GM18861 (cell line): ENCODE data around the gene MED15.
"Not testable (repeated sequence)": the region's sequence is repeated elsewhere in the genome, so short reads cannot be mapped to it uniquely, and the experiment has no call there.

Experiments
- ATAC-seq: cut with Tn5 transposase; IDR thresholded peaks from one replicate; pipeline ENCODE4 v1.9.1; 2021; ENCODE audit not compliant: unreplicated experiment

Gene MED15

DNA sequence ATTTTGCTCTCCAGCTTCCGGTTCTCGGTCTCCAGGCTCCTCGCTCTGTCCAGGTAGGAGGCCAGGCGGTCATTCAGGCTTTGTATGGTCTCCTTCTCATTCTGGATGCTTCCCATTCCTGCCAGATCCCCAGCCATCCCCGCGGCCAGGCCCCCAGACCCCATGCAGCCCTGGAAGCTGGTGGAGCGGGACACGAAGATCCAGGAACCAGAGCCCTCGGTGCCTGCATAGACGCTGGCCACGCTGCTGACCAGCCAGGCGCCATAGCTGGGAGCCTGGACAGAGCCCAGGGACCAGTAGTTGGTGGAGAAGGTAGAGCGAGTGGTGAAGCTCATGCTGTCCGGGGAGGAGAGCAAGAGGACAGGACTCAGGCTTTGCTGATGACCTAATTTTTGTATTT is 23.6 kb upstream of the MED15 start:
- no peak for ATAC-seq

DNA sequence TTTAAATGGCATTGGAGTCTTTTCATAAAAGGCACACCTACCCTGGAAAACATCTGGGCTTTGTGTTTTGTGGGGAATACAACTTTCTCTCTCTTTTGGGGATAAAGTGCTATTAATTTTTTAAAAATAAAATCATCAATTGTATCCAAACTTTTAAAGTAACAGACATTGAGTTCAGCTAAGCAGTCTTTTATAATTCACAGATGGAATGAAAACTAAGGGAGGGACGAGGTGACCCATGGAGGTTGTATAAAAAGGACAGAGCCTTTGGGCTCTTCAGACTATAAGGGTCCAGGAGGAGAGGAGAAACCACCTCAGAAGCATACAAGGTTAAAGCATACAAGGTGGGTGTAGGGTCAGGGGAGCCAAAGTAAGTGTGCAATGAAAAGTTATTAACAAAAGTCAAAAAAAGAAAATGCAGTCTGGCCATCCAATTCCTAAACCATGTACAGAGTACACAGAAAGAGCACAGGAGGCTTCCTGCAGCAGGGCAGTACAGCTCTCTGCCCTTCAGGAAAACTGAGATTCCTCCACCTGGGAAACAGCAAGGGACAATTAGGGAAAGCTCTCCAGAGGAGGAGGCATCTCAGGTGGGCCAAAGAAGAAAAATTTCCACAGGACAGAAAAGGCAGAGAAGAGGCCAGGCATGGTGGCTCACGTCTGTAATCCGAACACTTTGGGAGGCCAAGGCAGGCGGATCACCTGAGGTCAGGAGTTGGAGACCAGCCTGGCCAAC is 22.3 kb upstream of the MED15 start:
- ATAC-seq: no peak

DNA sequence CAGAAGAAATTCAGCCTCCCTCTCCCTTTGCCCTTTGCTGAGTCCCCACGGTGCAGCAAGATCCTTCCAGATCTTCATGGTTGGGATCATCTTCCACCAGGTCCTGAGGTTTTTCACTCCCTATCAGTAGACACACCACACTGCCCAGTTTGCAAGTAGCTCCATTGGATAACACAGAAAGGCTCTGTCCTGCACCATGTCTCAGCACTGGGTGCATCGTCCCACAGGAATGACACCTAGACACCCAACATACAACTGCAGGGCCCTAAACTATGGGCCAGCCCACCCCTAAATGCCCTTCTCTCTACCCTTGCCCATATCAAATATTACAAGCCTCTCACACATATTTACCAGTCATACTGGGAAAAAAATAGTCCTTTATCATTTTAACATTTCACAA is 21.2 kb upstream of the MED15 start:
- no peak for ATAC-seq

DNA sequence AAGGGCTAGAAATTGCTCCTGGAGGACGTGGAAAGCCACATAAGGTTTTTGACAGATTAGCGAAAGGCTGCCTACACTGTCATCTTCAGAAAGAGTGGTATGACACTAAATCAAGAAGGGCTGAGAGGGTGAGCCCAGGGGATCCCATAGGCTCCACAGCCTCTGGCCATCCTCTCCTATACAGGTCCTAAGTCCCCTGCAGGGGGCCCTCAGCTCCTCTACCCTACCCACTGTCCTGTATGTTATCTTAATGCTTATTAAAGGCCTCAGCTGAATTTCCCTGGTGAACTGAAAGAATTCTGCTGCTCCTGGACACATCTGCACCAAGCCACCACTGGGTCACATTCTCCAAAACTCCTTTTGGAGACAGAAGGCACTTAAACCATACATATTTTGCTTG is 19.7 kb upstream of the MED15 start:
- ATAC-seq: no peak

DNA sequence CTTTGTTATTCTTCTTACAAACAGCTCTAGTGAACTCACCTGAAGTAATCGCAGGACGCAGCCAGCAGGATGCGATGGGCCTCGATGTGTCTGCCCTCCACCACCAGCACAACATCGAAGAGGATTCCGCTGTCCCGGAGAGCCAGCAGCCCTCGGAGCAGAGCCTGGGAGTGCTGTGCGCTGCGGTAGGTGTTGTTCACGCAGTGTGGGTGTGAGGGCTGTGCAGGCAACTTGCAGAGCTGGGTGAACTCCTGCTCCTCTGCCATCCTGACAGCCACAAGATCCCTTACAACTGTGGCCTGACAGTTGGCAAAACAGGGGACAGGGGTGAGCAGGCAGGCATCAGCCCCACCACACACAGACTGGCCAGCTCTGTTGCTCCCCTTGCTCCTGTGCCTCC is 18.5 kb upstream of the MED15 start:
- no peak for ATAC-seq

DNA sequence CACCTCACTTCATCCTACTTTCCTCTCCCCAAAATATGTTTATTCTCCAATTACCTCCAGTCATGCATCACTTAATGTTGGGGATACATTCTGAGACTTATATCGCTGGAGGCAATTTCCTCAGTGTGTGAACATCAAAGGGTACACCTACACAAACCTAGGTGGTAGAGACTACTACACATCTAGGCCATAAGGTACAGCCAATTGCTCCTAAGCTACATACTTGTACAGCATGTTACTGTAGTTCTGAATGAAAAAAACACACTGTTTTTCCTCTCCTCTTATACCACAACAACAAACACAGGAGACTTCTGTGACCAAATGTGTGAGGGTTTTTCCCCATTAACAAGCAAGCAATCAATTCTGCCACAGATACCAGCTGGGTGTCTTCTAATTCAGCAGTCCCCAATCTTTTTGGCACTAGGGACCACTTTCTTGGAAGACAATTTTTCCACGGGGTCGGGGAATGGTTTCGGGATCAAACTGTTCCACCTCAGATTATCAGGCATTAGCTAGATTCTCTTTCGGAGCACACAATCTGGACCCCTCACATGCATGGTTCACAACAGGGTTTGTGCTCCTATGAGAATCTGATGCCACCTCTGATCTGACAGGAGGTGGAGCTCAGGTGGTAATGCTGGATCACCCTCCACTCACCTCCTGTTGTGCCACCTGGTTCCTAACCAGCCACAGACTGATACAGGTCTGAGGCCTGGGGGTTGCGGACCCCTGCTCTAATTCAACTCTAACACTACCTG is 17.0 kb upstream of the MED15 start:
- no peak for ATAC-seq

DNA sequence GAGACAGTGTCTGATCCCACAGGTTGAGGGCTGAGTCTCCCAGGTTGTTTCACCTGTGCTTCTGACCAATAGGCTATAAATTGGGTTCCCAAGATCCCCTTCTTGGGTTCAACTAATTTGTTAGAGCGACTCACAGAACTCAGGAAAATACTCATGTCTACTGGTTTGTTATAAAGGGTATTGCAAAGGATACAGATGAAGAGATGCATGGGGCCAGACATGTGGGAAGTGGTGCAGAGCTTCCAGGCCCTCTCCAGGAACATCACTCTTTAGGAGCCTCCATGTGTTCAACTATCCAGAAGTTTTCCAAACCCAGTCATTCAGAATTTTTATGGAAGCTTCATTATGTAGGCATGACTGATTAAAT is 16.5 kb upstream of the MED15 start:
- no peak for ATAC-seq

DNA sequence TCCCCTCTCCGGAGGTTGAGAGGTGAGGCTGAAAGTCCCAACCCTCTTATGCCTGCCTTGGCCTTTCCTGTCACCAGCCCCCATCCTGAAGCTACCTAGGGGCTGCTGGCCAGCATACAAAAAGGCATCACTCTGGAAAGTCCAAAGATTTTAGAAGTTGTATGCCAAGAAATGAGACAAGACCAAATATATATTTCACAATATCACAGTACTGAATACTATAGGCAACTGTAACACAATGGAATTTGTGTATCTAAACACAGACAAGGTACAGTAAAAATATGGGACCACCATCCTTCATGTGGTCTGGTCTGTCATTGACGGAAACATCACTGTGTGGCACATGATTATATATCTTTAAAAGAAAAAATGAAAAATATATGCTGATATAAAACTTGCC is 16.1 kb upstream of the MED15 start:
- no peak for ATAC-seq

DNA sequence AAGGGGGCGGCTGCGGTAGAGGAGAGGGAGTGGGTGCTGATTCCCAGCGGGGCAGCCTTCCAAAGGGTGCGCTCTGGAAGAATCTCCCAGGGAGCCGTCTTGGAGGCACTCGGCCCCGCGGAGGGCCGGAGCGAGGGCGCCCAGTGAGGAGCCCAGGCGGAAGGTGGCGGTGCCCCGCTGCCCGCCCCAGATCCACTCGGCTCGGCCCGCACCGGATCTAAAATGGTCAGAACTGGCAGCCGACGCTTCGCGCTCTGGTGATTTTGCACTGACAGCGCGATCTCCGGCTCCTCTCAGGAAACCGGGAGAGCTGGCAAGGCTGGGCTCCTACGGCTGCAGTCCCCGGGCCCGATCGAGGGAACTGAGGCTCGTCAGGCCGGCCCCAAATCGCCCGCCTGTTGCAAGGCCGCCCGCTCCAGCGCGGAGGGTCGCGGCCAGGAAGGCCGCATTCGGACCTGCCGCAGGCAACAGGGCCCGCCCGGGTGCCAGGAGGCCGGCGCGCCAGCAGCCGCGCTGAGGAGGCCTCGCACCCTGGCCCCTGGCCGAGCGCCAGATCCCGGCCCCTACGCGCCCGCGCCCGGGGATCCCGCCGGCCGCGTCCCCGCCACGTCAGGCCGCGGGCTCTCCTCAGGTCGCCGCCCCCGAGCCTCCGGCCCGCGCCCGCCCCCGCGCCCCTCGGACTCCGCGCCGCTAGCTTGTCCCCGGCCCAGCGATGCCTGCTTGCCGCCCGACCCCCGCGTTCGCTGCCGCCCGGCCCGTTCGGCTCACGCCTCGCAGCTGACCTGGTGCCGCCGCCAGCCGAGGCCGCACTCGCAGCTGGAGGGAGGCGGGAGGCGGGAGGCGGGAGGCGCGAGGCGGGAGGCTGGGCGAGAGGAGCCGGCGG is 12.2 kb upstream of the MED15 start, which contains the start of gene KLHL22:
TSS of gene KLHL22 (minus strand) at position 818 of the 883 bp plus-strand sequence. CDS start 6,584 bp downstream, outside the sequence.
- ATAC-seq: peak; percentile 6

DNA sequence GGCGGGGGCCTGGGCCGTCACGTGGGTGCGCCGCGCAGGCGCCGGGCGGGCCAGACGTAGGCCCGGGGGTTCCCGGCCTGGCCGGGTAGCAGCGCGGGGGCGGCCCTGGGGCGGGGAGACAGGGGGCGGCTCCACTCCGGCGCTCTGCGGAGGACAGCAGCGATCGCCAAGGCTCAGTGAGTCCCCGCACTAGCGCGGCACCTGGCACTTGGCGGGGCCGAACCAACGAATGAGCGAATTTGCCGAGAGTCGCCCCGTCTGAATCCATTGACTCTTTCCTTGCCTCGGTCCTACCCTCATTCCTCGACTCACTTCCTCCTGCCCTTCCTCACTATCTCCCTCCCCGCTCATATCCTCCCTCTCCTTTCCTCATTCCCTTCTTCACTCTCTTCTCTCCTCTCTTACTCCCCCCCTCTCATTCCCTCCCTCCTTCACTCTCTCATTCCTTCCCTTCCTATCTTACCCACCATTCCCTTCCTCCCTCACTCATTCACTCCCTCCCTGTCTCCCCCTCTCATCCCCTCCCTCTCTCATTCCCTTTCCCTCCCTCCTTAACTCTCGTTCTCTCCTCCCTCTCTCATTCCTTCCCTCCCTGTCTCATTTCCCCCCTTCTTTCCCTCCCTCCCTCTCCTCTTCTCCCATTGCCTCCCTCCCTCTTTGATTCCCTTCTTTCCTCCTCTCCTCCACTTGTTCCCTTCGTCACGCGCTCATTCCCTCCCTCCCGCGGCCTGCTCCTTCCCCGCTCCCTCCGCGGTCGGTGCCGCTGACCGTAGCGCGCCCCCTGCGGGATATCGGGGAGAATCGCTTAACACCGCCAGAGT is 11.3 kb upstream of the MED15 start:
- peak; percentile 72 for ATAC-seq

DNA sequence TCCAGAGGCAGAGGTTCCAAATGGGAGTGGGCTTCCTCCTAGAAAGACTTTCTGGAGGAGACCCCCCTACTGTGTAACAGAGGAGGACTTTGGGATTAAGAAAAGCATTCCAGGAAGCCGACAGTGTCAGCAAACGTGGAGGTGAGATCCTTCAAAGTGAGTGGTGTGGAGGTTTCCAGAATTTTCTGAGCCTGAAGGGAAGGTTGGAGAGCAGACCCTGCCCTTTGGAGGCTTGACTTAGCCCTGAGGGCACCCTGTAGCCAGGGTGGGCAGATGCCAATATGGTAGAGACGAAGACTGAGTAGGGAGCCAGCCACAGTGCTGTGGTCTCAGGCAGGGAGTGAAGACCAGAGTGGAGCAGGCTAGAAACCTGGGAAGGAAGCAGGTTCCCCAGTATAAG is 10.0 kb upstream of the MED15 start:
- no peak for ATAC-seq

DNA sequence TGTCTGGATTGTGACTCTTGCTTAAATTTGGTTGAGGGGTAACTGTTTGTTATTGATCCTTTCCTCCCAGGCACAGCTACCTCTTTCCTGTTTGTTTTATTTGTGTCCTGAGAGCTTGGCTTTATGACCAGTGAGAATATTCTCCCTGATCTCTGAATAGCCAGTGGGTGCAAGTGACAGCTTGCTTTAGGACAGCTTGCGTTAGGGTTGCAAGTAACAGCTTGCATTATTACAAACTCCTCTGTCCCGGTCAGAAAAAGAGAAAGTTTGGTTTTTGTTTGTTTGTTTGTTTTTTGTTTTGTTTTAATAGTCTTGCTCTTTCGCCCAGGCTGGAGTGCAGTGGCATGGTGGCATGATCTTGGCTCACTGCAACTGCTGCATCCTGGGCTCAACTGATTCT is 8.5 kb upstream of the MED15 start:
- ATAC-seq: no peak

DNA sequence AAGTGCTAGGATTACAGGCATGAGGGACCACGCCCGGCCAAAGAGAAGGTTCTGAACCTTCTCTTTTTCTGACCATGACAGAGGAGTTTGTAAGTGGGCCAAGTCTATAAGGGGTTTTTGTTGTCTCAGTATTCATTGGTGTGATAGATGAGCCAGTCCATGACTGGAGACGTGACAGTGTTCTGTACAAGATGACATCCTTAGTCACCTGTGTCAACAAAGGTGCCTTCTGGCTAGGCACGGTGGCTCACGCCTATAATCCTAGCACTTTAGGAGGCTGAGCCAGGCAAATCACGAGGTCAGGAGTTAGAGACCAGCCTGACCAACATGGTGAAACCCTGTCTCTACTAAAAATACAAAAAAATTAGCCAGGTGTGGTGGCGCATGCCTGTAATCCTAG is 7.6 kb upstream of the MED15 start:
- no peak for ATAC-seq

DNA sequence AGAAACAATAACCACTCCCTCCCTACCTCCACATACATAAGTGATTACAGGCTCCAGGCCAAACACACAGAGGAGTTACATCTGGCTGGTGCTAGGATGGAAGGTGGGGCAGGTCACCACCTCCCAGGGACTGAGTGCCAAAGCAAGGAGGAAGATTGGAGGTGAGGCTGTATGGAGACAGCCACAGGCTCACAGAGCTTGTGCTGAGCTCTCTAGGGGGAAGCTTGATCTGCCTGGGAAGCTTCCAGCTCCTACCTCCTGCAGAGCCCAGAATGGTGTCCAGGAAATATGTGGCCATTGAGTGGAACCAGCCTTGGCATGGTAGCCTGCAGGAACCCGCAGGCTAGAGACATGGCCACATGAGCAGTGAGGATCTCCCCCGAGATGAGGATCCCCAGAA is 3.6 kb upstream of the MED15 start:
- no peak for ATAC-seq

DNA sequence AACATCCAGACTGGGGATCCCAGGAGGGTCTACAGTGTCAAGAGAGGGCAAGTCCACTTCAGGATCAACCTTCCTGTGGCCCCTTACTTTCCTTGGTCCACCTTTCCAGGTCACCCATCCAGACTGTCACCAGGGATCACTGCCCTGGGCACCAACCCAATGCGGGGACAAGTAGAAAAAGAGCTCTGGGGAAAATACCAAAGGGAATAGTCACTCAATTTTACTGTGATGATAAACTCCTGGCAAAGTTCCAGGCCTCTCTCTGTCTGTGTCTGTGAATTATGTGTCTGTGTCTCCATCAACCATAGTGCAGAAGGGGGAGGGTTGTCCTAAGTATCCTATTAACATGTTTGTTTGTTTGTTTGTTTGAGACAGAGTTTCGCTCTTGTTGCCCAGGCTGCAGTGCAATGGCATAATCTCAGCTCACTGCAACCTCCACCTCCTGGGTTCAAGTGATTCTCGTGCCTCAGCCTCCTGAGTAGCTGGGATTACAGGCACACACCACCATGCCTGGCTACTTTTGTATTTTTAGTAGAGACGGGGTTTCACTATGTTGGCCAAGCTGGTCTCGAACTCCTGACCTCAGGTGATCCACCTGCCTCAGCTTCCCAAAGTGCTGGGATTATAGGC is 3.0 kb upstream of the MED15 start:
- not testable (repeated sequence) for ATAC-seq

DNA sequence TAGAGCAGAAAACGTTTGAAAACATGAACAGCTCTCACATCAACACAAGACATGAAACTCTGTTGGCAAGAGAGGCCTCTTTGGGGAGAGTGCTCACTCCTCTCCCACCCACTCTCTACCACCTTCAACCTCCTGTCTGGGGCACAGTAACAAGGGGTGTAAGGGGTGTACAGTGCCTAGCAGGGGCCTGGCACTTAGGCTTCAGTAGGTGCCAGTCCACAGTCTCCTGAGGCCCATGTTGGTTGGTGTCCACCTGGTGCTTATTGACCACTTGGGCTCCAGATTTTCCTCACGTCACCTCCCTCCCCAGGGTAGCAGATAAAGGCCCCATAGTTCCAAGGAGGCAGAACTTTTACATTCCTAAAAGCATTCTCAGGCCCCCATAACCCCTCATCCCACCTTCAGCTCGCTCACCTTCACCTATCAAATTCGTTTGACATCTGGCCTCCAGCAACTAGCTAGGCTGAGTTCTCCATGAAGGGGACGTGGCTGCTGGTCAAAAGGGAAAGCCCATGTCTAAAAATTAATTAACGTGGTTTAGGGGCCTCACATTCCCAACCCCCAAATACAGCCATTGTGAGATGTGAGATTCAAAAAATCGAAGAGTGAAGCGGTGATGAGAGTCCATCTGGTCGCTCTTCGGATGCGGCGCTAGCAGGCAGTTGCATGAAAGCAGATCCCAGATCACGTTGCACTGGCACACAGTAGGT is 712 bp upstream of the MED15 start:
- ATAC-seq: no peak

DNA sequence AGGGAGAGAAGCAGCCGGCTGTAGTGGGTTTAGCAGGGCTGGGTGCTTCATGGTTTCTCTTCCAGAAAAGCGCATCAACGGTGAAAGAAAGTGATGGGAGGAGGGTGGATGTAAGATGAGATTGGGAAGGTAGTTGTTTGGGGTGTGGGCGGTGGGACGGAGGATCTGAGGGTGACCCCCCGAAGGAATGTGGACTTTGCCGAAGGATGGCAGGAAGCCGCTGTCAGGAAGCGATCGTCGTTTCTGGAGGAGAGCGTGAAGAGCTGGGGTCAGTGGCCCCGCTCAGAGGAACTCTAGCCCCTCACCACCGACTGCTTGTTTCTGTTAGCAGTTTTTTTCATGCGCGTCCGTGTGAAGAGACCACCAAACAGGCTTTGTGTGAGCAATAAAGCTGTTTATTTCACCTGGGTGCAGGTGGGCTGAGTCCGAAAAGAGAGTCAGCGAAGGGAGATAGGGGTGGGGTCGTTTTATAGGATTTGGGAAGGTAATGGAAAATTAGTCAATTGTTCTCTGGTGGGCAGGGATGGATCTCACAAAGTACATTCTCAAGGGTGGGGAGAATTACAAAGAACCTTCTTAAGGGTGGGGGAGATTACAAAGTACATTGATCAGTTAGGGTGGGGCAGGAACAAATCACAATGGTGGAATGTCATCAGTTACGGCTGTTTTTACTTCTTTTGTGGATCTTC is 801 bp downstream of the MED15 start:
- ATAC-seq: not testable (repeated sequence)

DNA sequence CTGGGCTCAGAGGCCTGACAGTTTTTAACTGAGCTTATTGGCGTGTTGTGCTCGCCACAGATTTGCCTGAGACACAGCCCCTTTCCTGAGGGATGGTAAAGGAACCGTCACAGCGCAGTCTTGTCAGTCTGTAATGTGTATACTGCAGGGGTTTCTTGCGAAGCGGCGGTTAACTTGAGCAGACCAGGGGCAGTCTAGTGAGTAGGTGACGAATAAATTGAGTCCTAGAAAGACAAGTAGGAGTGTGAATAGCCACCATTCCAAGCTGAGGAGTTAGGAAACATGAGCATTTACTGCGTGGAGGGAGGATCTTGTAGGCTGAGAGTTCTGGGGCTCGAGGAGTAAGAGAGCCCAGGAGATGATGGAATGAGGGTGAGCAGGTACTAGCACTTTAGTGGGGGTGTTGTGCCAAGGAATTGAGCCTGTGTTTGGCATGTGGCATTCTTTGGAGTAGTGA is 1.4 kb downstream of the MED15 start:
- ATAC-seq: no peak
